Mucosa of rectum (tissue), 2 donors: ENCODE measurements around the gene MBD4.

Experiments used
- H3K27ac ChIP-seq, 2 donors: one replicate each; pipeline ENCODE4 v1.7.0; 2013; ENCODE audit warnings: inconsistent platforms in 2 of 2, low read depth in 2 of 2, low read length in 2 of 2
- H3K27me3 ChIP-seq, 2 donors: one replicate each; pipeline ENCODE4 v1.7.0; 2013; ENCODE audit warnings: low read length in 2 of 2; ENCODE audit not compliant: control insufficient read depth in 2 of 2, insufficient read depth in 2 of 2
- H3K36me3 ChIP-seq, 2 donors: one replicate each; pipeline ENCODE4 v1.7.0; 2013; ENCODE audit warnings: low read length in 2 of 2; ENCODE audit not compliant: control insufficient read depth in 2 of 2, insufficient read depth in 2 of 2
- H3K4me1 ChIP-seq, 2 donors: one replicate each; pipeline ENCODE4 v1.7.0; 2013; ENCODE audit warnings: low read length in 2 of 2, mild to moderate bottlenecking in 1 of 2; ENCODE audit not compliant: control insufficient read depth in 2 of 2, insufficient read depth in 2 of 2
- H3K4me3 ChIP-seq, 2 donors: one replicate each; pipeline ENCODE4 v1.7.0; 2013; ENCODE audit warnings: low read length in 2 of 2
- H3K9ac ChIP-seq, 2 donors: one replicate each; pipeline ENCODE4 v1.7.0; 2013; ENCODE audit warnings: low read length in 2 of 2, low read depth in 1 of 2, mild to moderate bottlenecking in 1 of 2
- H3K9me3 ChIP-seq, 2 donors: one replicate each; pipeline ENCODE4 v1.7.0; 2013; ENCODE audit warnings: low read length in 2 of 2; ENCODE audit not compliant: control insufficient read depth in 2 of 2
- donor health status: healthy.
- donor health status: Normal muscosa, but diverticular disease.

The MBD4 gene

DNA sequence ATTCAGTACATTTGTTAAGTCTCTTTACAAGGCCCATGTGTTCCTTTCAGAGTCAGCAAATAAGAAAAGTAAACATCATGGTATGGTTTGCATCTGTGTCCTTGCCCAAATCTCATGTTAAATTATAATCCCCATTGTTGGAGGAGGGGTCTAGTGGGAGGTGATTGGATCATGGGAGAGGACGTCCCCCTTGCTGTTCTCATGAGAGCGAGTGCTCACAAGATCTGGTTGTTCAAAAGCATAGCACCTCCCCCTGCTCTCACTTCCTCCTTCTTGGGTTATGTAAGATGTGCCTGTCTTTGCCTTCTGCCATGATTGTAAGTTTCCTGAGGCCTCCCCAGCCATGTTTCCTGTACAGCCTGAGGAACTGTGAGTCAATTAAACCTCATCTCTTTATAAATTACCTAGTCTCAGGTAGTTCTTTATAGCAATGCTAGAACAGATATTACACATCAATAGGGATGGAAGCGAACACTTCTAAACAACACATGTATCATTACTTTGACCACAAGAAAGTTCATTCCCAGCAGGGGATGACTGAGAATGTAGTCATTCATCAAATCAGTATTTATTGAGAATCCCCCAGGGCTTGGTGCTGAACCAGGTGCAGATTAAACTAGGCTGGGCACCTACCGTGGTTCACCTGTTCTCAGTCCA is 15.4 kb downstream of the MBD4 start:
- Histone ChIP-seq H3K9ac (no peak overlapping the region), H3K27me3 (no peaks in the 10 kb centered on the region), H3K36me3 (no peaks in the 10 kb centered on the region), H3K9me3 (no peaks in the 10 kb centered on the region), H3K4me1 (peaks cover 15 to 18% of the 10 kb centered on the region in 2 donors), H3K27ac (peak overlapping the region; percentile 3 to 54), H3K4me3 (no peak overlapping the region)

DNA sequence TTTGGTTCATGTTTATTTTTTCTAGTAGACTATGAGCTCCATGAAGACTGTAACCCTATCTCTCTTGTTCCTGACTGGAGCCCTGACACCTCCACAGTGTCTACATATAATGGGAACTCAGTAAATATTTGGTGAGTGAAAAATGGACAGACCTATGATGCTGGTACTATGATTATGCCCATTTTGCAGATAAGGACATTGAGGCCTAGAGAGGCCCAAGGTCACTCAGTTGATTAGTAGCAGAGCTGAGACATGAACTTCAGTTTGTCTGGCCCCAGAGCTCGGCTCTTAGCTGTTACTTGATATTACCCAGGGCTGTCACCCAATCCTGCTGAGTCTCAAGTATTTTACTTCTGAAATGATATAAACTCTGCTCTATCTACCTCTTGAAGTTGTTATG is 16.9 kb downstream of the MBD4 start:
- Histone ChIP-seq H3K4me3 (no peak overlapping the region), H3K27me3 (no peaks in the 10 kb centered on the region), H3K27ac (no peak overlapping the region), H3K4me1 (peaks cover 4 to 6% of the 10 kb centered on the region in 2 donors), H3K36me3 (no peaks in the 10 kb centered on the region), H3K9ac (no peak overlapping the region), H3K9me3 (no peaks in the 10 kb centered on the region)

DNA sequence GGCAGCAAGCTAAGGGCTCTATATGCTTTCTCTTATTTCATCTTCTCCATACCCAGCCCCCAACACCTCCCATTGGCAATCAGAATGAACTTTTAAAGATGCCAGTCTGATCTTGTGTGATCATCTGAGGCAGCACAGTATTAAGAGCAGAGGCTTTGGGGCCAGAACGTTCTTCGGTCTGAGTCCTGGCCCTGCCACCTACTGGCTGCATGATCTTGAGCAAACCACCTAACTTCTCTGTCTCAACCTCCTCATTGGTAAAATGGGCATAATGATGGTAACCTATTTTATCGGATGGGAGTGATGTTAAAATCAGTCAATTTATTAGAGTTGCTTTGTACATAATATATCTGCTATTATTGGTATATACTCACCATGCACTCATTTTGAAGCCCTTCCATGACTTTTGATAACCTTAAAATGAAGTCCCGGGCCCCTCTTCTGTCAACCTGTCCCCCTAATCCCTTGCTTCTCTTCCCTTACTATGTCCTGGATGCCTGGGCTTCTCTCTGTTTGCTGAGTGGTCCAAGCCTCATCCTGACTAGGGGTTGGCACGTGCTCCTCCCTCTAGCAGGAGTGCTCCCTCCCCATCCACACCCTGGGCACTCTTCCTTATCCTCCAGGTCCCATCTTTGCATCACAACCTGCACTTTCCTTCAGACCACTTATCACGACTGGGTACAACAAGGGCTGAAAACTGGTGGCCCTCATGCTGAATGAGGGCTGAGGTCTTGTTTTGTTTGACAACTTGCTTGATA is 17.6 kb downstream of the MBD4 start:
- Histone ChIP-seq H3K4me3 (no peak overlapping the region), H3K27ac (no peak overlapping the region), H3K36me3 (no peaks in the 10 kb centered on the region), H3K27me3 (no peaks in the 10 kb centered on the region), H3K9ac (no peak overlapping the region), H3K9me3 (no peaks in the 10 kb centered on the region), H3K4me1 (peaks cover 0 to 4% of the 10 kb centered on the region in 2 donors)

DNA sequence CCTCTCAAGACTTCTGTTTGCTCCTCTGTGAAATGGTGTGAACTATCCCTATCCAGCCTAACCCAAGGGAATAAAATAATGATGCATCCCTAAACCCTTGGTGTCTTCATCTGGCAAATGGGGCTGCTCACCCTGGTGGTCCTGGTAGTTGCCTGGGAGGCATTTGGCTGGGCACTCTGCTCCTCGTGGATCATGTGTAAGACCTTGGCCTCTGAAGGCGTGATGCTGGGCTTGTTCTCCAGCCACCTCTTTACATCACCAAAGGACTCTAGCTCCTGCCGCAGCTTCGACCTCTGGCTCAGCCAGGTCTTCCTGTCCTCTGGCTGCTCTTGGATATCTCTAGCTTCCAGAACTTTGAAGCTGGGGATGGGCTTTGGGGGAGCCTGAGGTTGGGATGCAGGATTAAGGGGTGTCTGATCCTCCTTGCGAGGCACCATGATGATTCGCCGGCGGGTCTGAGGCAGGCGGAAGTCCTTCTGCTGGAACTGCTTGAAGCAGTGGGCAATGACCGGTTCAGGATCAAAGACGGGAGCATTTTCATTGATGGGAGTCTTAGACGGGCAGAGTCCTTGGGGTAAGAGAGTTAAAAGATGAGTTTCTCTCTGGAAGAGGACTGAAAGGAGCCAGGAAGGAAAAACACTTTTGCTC is 18.4 kb downstream of the MBD4 start:
- Histone ChIP-seq H3K27me3 (no peaks in the 10 kb centered on the region), H3K4me1 (peaks cover 0 to 4% of the 10 kb centered on the region in 2 donors), H3K9ac (no peak overlapping the region), H3K9me3 (no peaks in the 10 kb centered on the region), H3K36me3 (no peaks in the 10 kb centered on the region), H3K27ac (no peak overlapping the region), H3K4me3 (no peak overlapping the region)

DNA sequence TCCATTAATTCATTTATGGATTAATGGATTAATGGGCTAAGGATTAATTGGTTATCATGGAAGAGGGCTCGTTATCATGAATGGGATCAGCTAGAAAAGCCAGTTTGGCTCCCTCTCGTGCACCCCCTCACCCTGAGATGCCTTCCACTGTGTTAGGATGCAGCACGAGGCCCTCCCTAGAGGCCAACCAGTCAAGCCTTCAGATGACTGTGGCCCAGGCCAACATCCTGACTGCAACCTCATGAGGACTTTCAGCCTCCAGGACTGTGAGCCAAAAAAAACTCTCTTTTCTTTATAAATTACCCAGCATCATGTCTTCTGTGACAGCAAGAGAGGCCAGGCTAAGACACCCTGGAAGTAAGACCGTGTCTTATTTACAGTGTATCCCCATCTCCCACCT is 20.3 kb downstream of the MBD4 start:
- Histone ChIP-seq H3K4me3 (no peak overlapping the region), H3K4me1 (peaks cover 0 to 4% of the 10 kb centered on the region in 2 donors), H3K9me3 (no peaks in the 10 kb centered on the region), H3K27ac (no peak overlapping the region), H3K27me3 (no peaks in the 10 kb centered on the region), H3K36me3 (no peaks in the 10 kb centered on the region), H3K9ac (no peak overlapping the region)

DNA sequence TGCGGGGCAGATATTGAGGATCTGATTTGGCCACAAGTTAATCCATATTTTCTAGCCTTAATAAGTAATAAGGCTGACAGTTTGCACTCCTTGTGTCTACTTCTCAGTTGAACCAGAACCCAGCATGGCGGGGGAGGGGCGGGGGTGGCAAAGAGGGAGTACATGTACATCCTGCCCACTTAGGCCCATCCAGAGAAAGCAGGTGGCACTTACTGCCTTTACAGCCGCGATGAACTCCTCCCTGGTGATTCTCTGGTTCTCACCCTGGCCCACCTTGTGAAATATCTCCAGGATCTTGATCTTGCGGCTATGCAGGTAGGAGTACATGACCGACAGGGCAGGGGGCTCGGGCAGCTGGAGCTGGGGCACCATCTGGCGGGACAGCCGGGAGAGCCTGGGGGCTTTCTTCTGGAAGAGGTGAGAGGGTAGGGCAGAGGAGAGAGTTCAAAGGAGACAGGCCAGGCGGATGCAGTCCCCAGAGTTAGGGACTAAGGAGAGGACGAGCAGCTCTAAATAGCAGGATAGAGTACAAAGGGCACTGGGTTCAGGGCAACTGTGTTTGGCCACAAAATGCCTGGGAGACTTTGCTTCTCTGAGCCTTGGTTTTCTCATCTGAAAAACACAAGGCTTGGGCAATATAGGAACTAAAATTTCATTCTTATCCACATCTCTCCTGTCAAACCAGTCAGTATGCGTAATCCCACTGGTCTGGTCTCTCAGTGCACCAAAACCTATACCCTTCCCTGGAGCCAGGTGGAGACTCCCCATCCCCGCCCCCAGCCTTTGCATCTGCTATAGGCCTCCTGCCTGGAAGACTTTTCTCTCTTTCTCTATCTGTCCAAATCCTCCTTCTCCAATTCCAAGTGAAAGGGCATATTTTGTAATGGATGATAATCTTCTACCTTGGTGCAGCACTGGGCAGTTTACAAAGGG is 21.4 kb downstream of the MBD4 start:
- Histone ChIP-seq H3K9ac (no peak overlapping the region), H3K36me3 (no peaks in the 10 kb centered on the region), H3K27ac (no peak overlapping the region), H3K27me3 (no peaks in the 10 kb centered on the region), H3K4me1 (no peaks in the 10 kb centered on the region), H3K4me3 (no peak overlapping the region), H3K9me3 (no peaks in the 10 kb centered on the region)

DNA sequence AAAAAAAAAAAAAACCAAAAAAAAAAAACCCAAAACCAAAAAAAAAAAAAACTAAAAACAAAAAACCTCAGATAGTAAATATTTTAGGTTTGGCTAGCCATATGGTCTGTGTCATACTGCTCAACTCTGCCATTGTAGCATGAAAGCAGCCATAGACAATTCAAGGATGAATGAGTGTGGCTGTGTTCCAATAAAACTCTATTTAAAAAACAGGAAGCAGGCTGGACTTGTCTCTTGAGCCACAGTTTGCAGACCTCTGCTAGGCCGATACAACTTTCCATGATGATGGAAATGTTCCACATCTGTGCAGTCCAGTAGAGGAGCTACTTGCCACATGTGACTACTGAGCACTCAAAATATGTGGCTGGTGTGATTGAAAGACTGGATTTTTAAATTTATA is 22.4 kb downstream of the MBD4 start:
- Histone ChIP-seq H3K36me3 (no peaks in the 10 kb centered on the region), H3K9ac (no peak overlapping the region), H3K9me3 (no peaks in the 10 kb centered on the region), H3K27ac (no peak overlapping the region), H3K27me3 (no peaks in the 10 kb centered on the region), H3K4me3 (no peak overlapping the region), H3K4me1 (no peaks in the 10 kb centered on the region)

DNA sequence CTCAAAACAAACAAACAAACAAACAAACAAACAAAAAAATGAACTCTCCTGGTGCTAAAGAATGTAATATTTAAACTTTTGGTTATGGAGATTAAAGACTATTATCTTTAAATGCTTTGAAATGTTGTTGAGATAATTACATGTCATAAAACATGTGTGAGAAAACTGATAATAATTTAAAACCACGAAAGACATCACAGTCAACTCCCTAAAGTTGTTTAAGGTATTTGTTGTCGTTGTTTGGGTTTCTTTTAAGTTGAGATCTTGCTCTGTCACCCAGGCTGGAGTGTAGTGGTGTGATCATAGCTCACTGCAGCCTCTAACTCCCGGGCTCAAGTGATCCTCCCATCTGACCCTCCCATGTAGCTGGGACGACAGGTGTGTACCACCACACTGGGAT is 23.3 kb downstream of the MBD4 start:
- Histone ChIP-seq H3K36me3 (no peaks in the 10 kb centered on the region), H3K27ac (no peak overlapping the region), H3K9ac (no peak overlapping the region), H3K27me3 (no peaks in the 10 kb centered on the region), H3K9me3 (no peaks in the 10 kb centered on the region), H3K4me3 (no peak overlapping the region), H3K4me1 (no peaks in the 10 kb centered on the region)

DNA sequence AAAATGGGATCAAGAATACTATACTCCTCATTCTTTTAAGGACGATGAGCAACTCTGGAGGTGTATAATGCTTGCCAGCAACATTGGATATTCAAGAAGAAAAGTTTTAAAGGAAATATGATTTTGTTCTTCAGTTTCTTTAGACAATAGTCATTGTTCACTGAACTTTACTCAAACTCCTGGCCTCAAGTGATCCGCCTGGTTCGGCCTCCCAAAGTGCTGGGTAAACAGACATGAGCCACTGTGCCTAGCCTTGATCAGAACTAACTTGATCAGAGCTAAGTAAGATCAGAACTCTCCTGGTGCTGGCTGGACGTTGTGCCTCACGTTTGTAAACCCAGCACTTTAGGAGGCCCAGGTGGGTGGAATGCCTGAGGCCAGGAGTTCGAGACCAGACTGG is 23.9 kb downstream of the MBD4 start:
- H3K27me3 ChIP-seq, result no peaks in the 10 kb centered on the region
- H3K9me3 ChIP-seq, result no peaks in the 10 kb centered on the region
- H3K4me1 ChIP-seq, result no peaks in the 10 kb centered on the region
- H3K27ac ChIP-seq, result no peak overlapping the region
- no peak overlapping the region for H3K9ac ChIP-seq
- no peaks in the 10 kb centered on the region for H3K36me3 ChIP-seq
- no peak overlapping the region for H3K4me3 ChIP-seq
